Muscle of leg (tissue), 11 donors: ENCODE measurements around the gene SNTA1. TPM values are rescaled to one million over a fixed set of nuclear protein-coding genes. Genes with fewer than 3 reads are reported as not detected.
"Not testable (repeated sequence)": the region's sequence is repeated elsewhere in the genome, so short reads cannot be mapped to it uniquely, and the experiment has no call there.

Source experiments
- DNase-seq: peaks from one replicate; pipeline ENCODE4 v3.0.0; 2013
- H3K27ac ChIP-seq: one replicate; pipeline ENCODE4 v1.5.1; 2013; ENCODE audit warnings: mild to moderate bottlenecking, low read length, control low read depth
- H3K27me3 ChIP-seq: one replicate; pipeline ENCODE4 v1.6.1; 2013; ENCODE audit warnings: low read length; ENCODE audit not compliant: control insufficient read depth, insufficient read depth
- H3K36me3 ChIP-seq: one replicate; pipeline ENCODE4 v1.6.1; 2013; ENCODE audit warnings: low read length; ENCODE audit not compliant: control insufficient read depth, insufficient read depth
- H3K4me1 ChIP-seq: one replicate; pipeline ENCODE4 v1.6.1; 2013; ENCODE audit warnings: low read length; ENCODE audit not compliant: control insufficient read depth, insufficient read depth
- H3K4me3 ChIP-seq: one replicate; pipeline ENCODE4 v1.5.1; 2013; ENCODE audit warnings: low read length, control low read depth
- H3K9me3 ChIP-seq: replicated peaks from 2 replicates; pipeline ENCODE4 v1.6.1; 2013; ENCODE audit warnings: low read depth, low read length; ENCODE audit not compliant: control insufficient read depth
- WGBS: methylation state at CpG from one replicate; pipeline ENCODE4 v1.1.5; 2013; ENCODE audit warnings: missing lambda C conversion rate; ENCODE audit not compliant: insufficient coverage; 5-methylcytosine and 5-hydroxymethylcytosine counted together
- polyA plus RNA-seq, 8 donors: library from polyadenylated mRNA; unstranded; fragments of 120-200 nt; gene quantifications; one replicate each; pipeline versions ENCODE4 v1.2.1 to v1.2.3, GENCODE V29; 2013; ENCODE audit warnings: inconsistent platforms in 1 of 8, low replicate concordance in 1 of 8; ENCODE audit not compliant: insufficient read length in 8 of 8, insufficient read depth in 1 of 8
- total RNA-seq: library from RNA; stranded (reverse); fragments of 120-200 nt; gene quantifications from one replicate; pipeline ENCODE4 v1.2.4, GENCODE V29; 2013

SNTA1 gene
- total and polyA plus RNA-seq, 9 donors, result 20.9 to 42.4 (median 31.7) TPM

- H3K4me1 ChIP-seq, result peaks cover 18% of the 10 kb centered on the region
- H3K4me3 ChIP-seq, result no peak overlapping the region
These were observed 43.6 kb downstream of the SNTA1 start for GRCh38 chr20:33399924-33400323.

GRCh38 chr20:33394718-33395117 is 48.8 kb downstream of the SNTA1 start:
- Histone ChIP-seq H3K27me3 (no peaks in the 10 kb centered on the region), H3K4me1 (peaks cover 3% of the 10 kb centered on the region), H3K36me3 (peaks cover 52% of the 10 kb centered on the region), H3K4me3 (no peak overlapping the region), H3K9me3 (no peaks in the 10 kb centered on the region), H3K27ac (no peak overlapping the region)
- no peak for DNase-seq
- WGBS, result 98% methylated on average over 3 of the region's 4 CpGs

More at GRCh38 chr20:33399924-33400323, 43.6 kb downstream of the SNTA1 start:
- no peak for DNase-seq
- Histone ChIP-seq H3K27ac (no peak overlapping the region), H3K9me3 (no peaks in the 10 kb centered on the region), H3K27me3 (no peaks in the 10 kb centered on the region), H3K36me3 (peaks cover 19% of the 10 kb centered on the region)
- 64% methylated on average over 6 of the region's 6 CpGs for WGBS

DNA sequence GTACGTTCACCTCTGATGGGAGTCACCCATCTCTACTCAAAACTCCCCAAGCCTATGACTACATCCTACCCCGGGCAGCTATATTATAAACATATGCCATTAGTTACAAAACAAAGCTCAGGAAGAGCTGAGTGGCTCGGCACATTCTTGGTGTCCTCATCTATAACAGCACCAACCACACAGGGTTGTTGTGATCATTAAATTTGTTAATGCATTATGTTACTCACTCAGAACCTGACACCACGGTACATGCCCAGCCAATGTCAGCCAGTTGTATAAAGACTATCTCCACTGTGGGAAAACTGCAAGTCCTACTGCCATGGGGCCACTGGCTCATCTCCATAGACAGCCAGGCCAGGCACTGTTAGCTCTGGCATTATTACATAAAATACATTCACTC is 50.0 kb downstream of the SNTA1 start:
- H3K9me3 ChIP-seq, result no peaks in the 10 kb centered on the region
- WGBS, result no CpG with 5 or more reads among the region's 4 CpGs
- H3K27ac ChIP-seq, result no peak overlapping the region
- no peak for DNase-seq
- H3K4me3 ChIP-seq, result no peak overlapping the region
- H3K36me3 ChIP-seq, result peaks cover 52% of the 10 kb centered on the region
- peaks cover 2% of the 10 kb centered on the region for H3K4me1 ChIP-seq
- no peaks in the 10 kb centered on the region for H3K27me3 ChIP-seq

GRCh38 chr20:33391722-33392415 is 51.7 kb downstream of the SNTA1 start:
- no peak overlapping the region for H3K4me3 ChIP-seq
- H3K27ac ChIP-seq, result no peak overlapping the region
- no peaks in the 10 kb centered on the region for H3K27me3 ChIP-seq
- peaks cover 58% of the 10 kb centered on the region for H3K36me3 ChIP-seq
- peaks cover 2% of the 10 kb centered on the region for H3K4me1 ChIP-seq
- DNase-seq, result peak; percentile 69
- WGBS, result 0% methylated on average over 1 of the region's 9 CpGs
- no peaks in the 10 kb centered on the region for H3K9me3 ChIP-seq

GRCh38 chr20:33389326-33389725 is 54.2 kb downstream of the SNTA1 start:
- 97% methylated on average over 29 of the region's 36 CpGs for WGBS
- not testable (repeated sequence) for H3K4me3 ChIP-seq, DNase-seq, H3K9me3 ChIP-seq, H3K27ac ChIP-seq, H3K4me1 ChIP-seq, H3K27me3 ChIP-seq
- H3K36me3 ChIP-seq, result peaks cover 54% of the 10 kb centered on the region

- DNase-seq, result no peak
- peaks cover 49% of the 10 kb centered on the region for H3K36me3 ChIP-seq
- H3K4me3 ChIP-seq, result no peak overlapping the region
- no peaks in the 10 kb centered on the region for H3K27me3 ChIP-seq
- H3K4me1 ChIP-seq, result peaks cover 2% of the 10 kb centered on the region
- H3K27ac ChIP-seq, result no peak overlapping the region
- WGBS, result no CpG with 5 or more reads among the region's 3 CpGs
- H3K9me3 ChIP-seq, result no peaks in the 10 kb centered on the region
These were observed 55.3 kb downstream of the SNTA1 start for GRCh38 chr20:33388268-33388667.

- H3K36me3 ChIP-seq, result peaks cover 52% of the 10 kb centered on the region
- 94% methylated on average over 6 of the region's 7 CpGs for WGBS
- H3K27me3 ChIP-seq, result no peaks in the 10 kb centered on the region
- DNase-seq, result no peak
- no peak overlapping the region for H3K4me3 ChIP-seq
- no peaks in the 10 kb centered on the region for H3K9me3 ChIP-seq
- no peak overlapping the region for H3K27ac ChIP-seq
- H3K4me1 ChIP-seq, result peaks cover 2% of the 10 kb centered on the region
These were observed 56.4 kb downstream of the SNTA1 start for GRCh38 chr20:33387177-33387576.

DNA sequence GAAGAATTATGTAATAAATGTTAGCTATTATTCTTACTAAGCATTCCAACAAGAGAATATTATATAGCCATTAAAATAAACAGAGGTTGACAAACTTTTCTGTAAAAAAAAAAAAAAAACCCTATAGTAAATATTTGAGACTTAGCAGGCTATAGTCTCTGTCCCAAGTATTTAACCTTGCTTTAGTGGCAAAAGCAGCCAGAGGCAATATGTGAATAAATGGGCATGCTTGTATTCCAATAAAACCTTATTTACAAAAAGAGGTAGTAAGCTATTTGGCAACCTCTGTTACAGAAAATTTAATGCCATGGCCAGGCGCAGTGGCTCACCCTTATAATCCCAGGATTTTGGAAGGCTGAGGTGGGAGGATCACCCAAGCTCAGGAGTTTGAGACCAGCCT is 56.9 kb downstream of the SNTA1 start:
- DNase-seq, result no peak
- Histone ChIP-seq H3K27me3 (no peaks in the 10 kb centered on the region), H3K4me1 (no peaks in the 10 kb centered on the region), H3K36me3 (peaks cover 51% of the 10 kb centered on the region), H3K27ac (no peak overlapping the region), H3K4me3 (no peak overlapping the region), H3K9me3 (no peaks in the 10 kb centered on the region)
- no CpG with 5 or more reads among the region's 1 CpG for WGBS

- Histone ChIP-seq H3K9me3 (peaks cover 2% of the 10 kb centered on the region), H3K27me3 (no peaks in the 10 kb centered on the region), H3K27ac (no peak overlapping the region), H3K4me3 (no peak overlapping the region), H3K4me1 (no peaks in the 10 kb centered on the region), H3K36me3 (peaks cover 54% of the 10 kb centered on the region)
- DNase-seq, result no peak
- WGBS, result no CpG with 5 or more reads among the region's 2 CpGs
These were observed 66.2 kb downstream of the SNTA1 start for GRCh38 chr20:33377366-33377765.

DNA sequence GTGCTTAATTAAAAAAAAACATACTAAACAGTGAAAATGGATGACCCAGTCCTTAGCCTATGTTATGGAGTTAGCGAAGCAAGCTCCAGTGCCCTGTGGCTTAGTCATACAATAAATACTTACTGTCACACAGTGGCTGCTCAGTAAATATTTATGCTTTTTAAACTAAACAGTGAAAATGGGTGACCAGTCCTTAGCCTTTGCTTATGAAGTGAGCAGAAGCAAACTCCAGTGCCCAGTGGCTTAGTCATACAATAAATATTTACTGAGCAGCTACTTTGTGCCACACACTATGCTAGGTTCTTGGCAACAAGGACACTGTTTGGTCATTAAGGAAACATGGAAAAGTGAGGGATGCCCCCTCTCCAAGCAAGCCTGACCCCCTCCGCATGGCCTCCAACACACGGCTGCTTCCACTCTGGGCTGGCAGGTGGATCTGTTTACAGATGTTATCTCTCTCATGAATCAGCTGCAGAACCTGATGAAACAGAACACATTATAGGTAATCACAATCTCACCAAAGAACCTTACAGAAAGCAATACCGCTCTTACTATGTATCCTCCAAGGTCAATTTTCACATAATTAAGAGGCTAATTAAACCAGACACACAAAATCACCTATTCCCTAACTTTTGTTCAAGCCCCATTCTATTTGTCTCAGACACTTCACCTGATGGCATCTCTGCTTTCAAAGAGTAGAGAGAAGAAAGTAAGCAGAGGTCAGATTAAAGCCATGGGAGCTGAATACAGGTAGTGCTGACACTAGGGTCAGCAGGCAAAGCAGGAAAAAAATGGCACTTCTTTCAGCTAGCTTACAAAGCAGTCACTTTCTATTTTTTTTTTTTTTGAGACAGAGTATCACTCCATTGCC is 69.6 kb downstream of the SNTA1 start:
- Histone ChIP-seq H3K27ac (no peak overlapping the region), H3K36me3 (peaks cover 63% of the 10 kb centered on the region), H3K9me3 (peaks cover 2% of the 10 kb centered on the region), H3K4me1 (no peaks in the 10 kb centered on the region), H3K4me3 (no peak overlapping the region), H3K27me3 (no peaks in the 10 kb centered on the region)
- WGBS, result 89% methylated on average over 2 of the region's 4 CpGs
- DNase-seq, result no peak
